Measurements from ENCODE around the gene MICAL2.

MICAL2 gene

DNA sequence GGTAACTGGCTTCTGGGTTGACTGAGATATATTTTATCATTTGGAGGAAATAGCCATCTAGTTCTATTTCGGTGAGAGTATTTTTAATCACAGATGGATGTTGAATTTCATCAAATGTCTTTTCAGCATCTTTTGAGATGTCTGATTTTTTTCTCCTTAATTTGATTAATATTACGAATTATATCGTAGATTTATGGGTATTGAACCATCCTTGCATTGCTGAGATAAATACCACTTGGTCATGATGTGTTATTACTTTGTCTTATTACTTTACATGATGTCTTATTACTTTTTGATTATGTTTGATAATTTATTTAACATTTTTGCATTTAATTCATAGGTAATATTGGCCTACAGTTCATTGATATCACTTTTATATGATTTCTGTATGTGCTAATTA, 188.2 kb downstream of the MICAL2 start:
- Mint-ChIP-seq H3K36me3 (ENCODE audit: low read depth) (no peaks in the 10 kb centered on the region), H3K9me3 (peaks cover 25% of the 10 kb centered on the region), H3K4me1 (no peaks in the 10 kb centered on the region), H3K27ac (no peak overlapping the region), H3K27me3 (ENCODE audit: low read depth, poor library complexity) (peaks cover 6% of the 10 kb centered on the region), H3K4me3 (no peak overlapping the region)
- no peak for DNase-seq
- TF ChIP-seq, protein P1, sequence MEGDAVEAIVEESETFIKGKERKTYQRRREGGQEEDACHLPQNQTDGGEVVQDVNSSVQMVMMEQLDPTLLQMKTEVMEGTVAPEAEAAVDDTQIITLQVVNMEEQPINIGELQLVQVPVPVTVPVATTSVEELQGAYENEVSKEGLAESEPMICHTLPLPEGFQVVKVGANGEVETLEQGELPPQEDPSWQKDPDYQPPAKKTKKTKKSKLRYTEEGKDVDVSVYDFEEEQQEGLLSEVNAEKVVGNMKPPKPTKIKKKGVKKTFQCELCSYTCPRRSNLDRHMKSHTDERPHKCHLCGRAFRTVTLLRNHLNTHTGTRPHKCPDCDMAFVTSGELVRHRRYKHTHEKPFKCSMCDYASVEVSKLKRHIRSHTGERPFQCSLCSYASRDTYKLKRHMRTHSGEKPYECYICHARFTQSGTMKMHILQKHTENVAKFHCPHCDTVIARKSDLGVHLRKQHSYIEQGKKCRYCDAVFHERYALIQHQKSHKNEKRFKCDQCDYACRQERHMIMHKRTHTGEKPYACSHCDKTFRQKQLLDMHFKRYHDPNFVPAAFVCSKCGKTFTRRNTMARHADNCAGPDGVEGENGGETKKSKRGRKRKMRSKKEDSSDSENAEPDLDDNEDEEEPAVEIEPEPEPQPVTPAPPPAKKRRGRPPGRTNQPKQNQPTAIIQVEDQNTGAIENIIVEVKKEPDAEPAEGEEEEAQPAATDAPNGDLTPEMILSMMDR (IDR thresholded peaks at IDR 0.05), result no peak

DNA sequence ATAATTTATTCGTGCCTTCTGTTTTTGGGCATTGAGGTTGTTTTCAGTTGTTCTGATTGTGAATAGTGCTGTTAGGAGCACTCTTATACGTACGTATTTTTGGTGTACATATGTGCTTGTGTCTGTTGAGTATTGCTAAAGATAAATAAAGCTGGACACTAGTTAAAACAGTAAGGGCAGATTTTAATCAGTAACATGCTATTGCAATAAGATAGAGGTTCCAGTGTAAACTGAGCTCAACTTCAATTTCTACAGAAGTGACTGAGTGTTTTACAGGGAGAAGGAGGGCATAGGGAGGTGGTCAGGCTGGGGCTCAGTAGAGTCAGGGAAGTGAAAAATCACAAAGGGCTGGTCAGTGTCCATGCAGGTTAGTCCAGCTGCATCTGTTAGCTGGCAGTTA, 191.0 kb downstream of the MICAL2 start:
- Mint-ChIP-seq H3K4me1 (no peaks in the 10 kb centered on the region), H3K27me3 (ENCODE audit: low read depth, poor library complexity) (peaks cover 4% of the 10 kb centered on the region)

DNA sequence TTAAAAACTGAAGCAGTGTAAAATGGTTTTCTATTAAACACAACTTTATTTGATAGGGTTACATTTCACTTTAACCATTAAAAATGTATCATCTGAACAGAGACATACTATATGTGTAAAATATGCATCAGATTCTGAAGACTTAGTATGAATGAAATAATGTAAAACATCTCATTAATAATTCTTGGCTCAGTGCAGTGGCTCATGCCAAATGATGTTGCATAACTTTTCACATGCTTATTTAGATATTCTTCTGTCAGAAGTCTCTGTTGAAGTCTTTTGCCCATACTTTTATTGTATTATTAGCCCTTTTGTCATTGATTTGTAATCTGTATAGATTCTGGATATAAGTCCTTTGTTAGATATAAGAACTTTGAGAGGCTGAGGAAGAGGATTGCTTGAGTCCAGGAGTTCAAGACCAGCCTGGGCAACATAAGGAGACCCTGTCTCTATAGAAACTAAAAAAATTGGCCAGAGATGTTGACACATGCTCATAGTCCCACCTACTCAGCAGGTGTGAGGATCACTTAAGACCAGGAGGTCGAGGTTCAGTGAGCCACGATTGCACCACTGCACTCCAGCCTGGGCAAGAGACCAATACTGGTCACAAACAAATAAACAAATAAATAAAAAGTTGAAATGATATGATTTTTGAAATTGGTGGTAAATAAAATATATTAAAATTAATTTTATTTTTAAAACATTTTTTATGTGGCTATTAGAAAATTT, 193.2 kb downstream of the MICAL2 start:
- Mint-ChIP-seq H3K4me3 (no peak overlapping the region), H3K4me1 (no peaks in the 10 kb centered on the region), H3K27ac (no peak overlapping the region), H3K27me3 (ENCODE audit: low read depth, poor library complexity) (no peaks in the 10 kb centered on the region), H3K9me3 (peaks cover 18% of the 10 kb centered on the region), H3K36me3 (ENCODE audit: low read depth) (no peaks in the 10 kb centered on the region)
- TF ChIP-seq, protein P1 (IDR thresholded peaks at IDR 0.05), result no peak
- DNase-seq, result no peak

More for the DNA sequence above, 191.0 kb downstream of the MICAL2 start:
- no peak for DNase-seq
- TF ChIP-seq, protein P1 (IDR thresholded peaks at IDR 0.05), result no peak
- peak overlapping the region; percentile 43 for H3K27ac Mint-ChIP-seq
- no peaks in the 10 kb centered on the region for H3K36me3 Mint-ChIP-seq (ENCODE audit: low read depth)
- no peak overlapping the region for H3K4me3 Mint-ChIP-seq
- peaks cover 25% of the 10 kb centered on the region for H3K9me3 Mint-ChIP-seq

DNA sequence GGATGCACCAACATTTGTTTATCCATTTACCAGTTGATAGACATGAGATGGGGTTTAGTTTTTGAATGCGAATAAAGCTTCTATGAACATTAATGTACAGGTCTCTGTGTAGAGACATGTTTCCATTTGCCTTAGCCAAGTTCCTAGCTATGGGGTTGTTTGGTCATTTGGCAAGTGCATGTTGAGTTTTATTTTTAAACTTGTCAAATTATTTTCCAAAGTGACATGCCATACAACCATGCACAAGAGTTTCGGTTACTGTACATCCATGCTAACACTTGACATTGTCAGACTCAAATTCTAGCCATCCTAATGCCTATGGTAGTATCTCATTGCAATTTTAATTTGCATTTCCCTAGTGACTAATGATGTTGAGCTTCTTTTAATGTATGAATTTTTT, 196.4 kb downstream of the MICAL2 start:
- Mint-ChIP-seq H3K36me3 (ENCODE audit: low read depth) (no peaks in the 10 kb centered on the region), H3K4me1 (no peaks in the 10 kb centered on the region), H3K27me3 (ENCODE audit: low read depth, poor library complexity) (peaks cover 8% of the 10 kb centered on the region), H3K27ac (no peak overlapping the region), H3K9me3 (no peaks in the 10 kb centered on the region), H3K4me3 (no peak overlapping the region)
- no peak for DNase-seq
- TF ChIP-seq, protein P1 (IDR thresholded peaks at IDR 0.05), result no peak

DNA sequence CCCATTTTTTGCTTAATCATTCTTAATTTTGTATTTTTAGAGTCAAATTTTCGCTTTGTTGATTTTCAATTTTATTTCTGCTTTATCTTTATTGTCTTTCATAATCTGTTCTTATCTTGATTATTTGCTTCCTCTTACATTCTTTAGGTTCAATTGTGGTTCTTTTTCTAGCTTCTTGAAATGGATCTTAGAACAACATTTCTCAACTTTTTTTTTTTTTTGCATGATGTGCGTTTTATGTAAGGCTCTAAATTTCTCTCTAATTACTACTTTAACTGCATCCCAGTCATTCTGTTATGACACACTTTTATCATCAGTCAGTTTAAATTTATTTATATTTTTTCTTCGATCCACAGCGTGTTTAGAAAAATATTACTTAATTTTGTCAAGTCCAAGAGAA, 201.7 kb downstream of the MICAL2 start:
- TF ChIP-seq, protein P1 (IDR thresholded peaks at IDR 0.05), result no peak
- DNase-seq, result no peak
- no peaks in the 10 kb centered on the region for H3K4me1 Mint-ChIP-seq
- peaks cover 8% of the 10 kb centered on the region for H3K27me3 Mint-ChIP-seq (ENCODE audit: low read depth, poor library complexity)
- no peak overlapping the region for H3K4me3 Mint-ChIP-seq
- H3K9me3 Mint-ChIP-seq, result peaks cover 34% of the 10 kb centered on the region
- H3K27ac Mint-ChIP-seq, result no peak overlapping the region
- peaks cover 16% of the 10 kb centered on the region for H3K36me3 Mint-ChIP-seq (ENCODE audit: low read depth)

Data from nephron progenitor cell (in vitro differentiated cells).